ENCODE results near the gene IL17REL. TPM values are rescaled to one million over a fixed set of nuclear protein-coding genes. Genes with fewer than 3 reads are reported as not detected.
A peak's percentile ranks its signal among the peaks of the same experiment; 100 is the strongest.

Gene IL17REL
- total RNA-seq, 4 donors from 2014 or later, result not detected

DNA sequence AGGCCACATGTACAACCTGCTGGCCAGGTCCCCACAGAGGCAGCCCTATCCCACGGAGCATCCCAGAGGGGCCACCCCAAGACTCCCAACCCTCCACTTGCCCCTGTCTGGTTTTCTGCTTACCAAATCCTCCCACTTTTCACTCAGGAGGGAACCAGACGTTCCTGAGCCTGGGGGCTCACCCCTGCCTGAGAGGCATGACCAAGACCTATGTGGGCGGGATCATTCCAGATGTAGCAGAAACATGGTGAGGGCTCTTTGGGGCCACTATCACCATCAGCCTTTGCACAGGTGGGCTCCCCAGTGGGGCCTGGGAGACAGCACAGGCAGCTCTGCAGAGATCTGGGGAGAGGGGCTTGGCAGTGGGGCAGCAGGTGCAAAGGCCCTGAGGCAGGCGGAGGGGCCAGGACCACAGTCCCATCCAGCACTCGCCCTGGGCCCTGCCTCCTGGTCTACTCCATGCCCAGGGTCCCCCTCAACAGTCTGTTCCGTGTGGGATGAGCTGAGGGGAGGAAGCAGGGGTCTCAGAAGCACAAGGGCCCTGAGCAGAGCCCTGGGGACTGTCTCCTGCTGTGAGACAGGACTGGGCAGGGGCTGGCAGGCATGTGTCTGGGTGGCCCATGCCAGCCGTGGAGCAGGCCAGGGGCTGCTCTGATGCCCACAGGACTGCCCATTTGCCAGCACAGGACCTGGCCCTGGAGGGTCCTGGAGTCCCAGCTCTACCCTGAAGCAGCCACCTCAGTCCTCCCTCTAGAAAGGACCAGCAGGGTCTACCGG lies 42.6 kb downstream of the IL17REL start:
- H3K4me1 ChIP-seq, result peaks cover 53 to 76% (median 63%) of the 10 kb centered on the region in 3 donors
- intact Hi-C loops (cut with DNase I), result no loop called here
- DNase-seq, result no peak
- WGBS, 2 donors, result 59 to 60% methylated on average over 1 to 4 of the region's 8 CpGs
- TF ChIP-seq POLR2A (IDR thresholded peaks at IDR 0.05) (no peak), CTCF (IDR thresholded peaks at IDR 0.05) (no peak)
- H3K9me3 ChIP-seq, result no peaks in the 10 kb centered on the region
- H3K27ac ChIP-seq, result peak overlapping the region; percentile 85 to 100 (median 90)
- no peaks in the 10 kb centered on the region for H3K27me3 ChIP-seq
- H3K36me3 ChIP-seq, result peaks cover 0 to 12% (median 0%) of the 10 kb centered on the region in 3 donors
- H3K4me3 ChIP-seq, result no peak overlapping the region

DNA sequence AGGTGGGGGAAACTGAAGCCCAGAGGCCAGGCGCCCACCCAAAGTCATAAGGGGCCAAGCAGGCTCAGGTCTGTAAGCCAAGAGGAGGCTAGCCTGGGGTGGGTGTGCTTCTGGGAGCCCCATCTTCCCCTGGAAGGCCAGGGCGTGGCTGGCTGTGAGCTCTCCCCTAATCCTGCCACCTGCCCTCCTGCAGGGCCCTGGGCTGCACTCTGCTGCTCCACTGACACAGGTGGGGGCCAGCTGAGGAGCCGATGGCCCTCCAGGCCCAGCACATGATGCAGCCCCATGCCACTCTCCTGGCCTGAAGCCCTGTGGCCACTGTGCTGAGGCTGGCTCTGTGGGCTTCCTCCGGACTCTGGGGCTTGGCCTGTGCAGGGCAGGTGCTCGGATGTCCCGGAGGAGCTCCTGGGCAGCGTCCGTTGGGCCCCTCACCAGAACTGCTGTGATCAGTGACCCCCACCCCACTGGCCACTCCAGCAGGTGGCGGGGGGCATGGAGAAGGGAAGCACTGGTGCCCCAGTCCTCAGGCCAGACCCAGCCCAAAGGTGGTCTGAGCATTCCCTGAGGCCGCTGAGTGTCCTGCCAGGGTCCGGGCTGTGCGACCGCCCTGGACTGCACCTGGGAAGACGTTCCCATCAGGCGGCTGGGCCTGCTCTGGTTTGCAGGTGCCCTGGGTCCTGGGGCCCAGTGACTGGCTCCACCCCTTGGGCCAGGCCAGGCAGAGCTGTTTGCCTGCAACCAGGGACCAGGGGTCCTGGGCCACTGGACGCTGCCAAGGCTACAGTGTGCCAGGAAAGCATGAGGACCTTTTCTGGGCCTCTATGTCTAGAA lies 43.5 kb downstream of the IL17REL start:
- H3K36me3 ChIP-seq, result peaks cover 4 to 21% (median 7%) of the 10 kb centered on the region in 3 donors
- TF ChIP-seq CTCF (IDR thresholded peaks at IDR 0.05) (no peak), POLR2A (IDR thresholded peaks at IDR 0.05) (no peak)
- intact Hi-C loops (cut with DNase I), result no loop called here

GRCh38 chr22:49968313-49968830 lies 44.2 kb downstream of the IL17REL start:
- H3K9me3 ChIP-seq, result no peaks in the 10 kb centered on the region
- TF ChIP-seq CTCF (IDR thresholded peaks at IDR 0.05) (no peak), POLR2A (IDR thresholded peaks at IDR 0.05) (no peak)
- DNase-seq, result no peak
- H3K36me3 ChIP-seq, result peaks cover 10 to 27% (median 13%) of the 10 kb centered on the region in 3 donors
- H3K27me3 ChIP-seq, result no peaks in the 10 kb centered on the region
- peaks cover 69 to 91% (median 79%) of the 10 kb centered on the region in 3 donors for H3K4me1 ChIP-seq
- 88 to 94% methylated on average over 2 to 4 of the region's 11 CpGs for WGBS, 2 donors
- no peak overlapping the region for H3K4me3 ChIP-seq
- H3K27ac ChIP-seq, result peak overlapping the region; percentile 66 to 100 (median 92)
- intact Hi-C loops (cut with DNase I), result no loop called here

More for the DNA sequence above, 43.5 kb downstream of the IL17REL start:
- Histone ChIP-seq H3K27ac (peak overlapping the region in 3 of 4 donors; percentile 85 to 100 (median 93)), H3K4me3 (no peak overlapping the region), H3K4me1 (peaks cover 62 to 85% (median 72%) of the 10 kb centered on the region in 3 donors), H3K27me3 (no peaks in the 10 kb centered on the region), H3K9me3 (no peaks in the 10 kb centered on the region)
- no CpG with 5 or more reads among the region's 16 CpGs for WGBS, 2 donors
- no peak for DNase-seq

GRCh38 chr22:49967706-49968208 lies 44.8 kb downstream of the IL17REL start:
- H3K4me3 ChIP-seq, result peak overlapping the region in 3 of 4 donors; percentile 6 to 92 (median 8)
- H3K36me3 ChIP-seq, result peaks cover 17 to 33% (median 19%) of the 10 kb centered on the region in 3 donors
- intact Hi-C loops (cut with DNase I), result no loop called here
- H3K27ac ChIP-seq, result peak overlapping the region; percentile 66 to 100 (median 92)
- H3K9me3 ChIP-seq, result no peaks in the 10 kb centered on the region
- WGBS, 2 donors, result 64 to 69% methylated on average over 2 to 7 of the region's 18 CpGs
- no peaks in the 10 kb centered on the region for H3K27me3 ChIP-seq
- TF ChIP-seq POLR2A (IDR thresholded peaks at IDR 0.05) (no peak), CTCF (IDR thresholded peaks at IDR 0.05) (no peak)
- H3K4me1 ChIP-seq, result peaks cover 75 to 98% (median 85%) of the 10 kb centered on the region in 3 donors
- DNase-seq, result no peak
